Measurements from ENCODE around the gene GALNTL6. TPM values are rescaled to one million over a fixed set of nuclear protein-coding genes. Genes with fewer than 3 reads are reported as not detected.

The GALNTL6 gene
- under 0.01 TPM in 1 of 2 replicates, not detected in the other for total RNA-seq

- DNase-seq (ENCODE audit: low read depth) (no peak), FAIRE-seq (no peak)
- no peaks in the 10 kb centered on the region for H3K36me3 ChIP-seq (ENCODE audit: control insufficient read depth, insufficient read depth, low read length)
- peaks cover 10% of the 10 kb centered on the region for H3K27me3 ChIP-seq (ENCODE audit: control insufficient read depth, insufficient read depth, low read length)
- H3K4me3 ChIP-seq (ENCODE audit: low read depth, low read length), result peak within 1 kb of the TSS; percentile 16
- TF ChIP-seq CTCF (IDR thresholded peaks at IDR 0.05; ENCODE audit: insufficient read depth, low read length, severe bottlenecking), result no peak
Measured at GRCh38 chr4:171812665-171813525, at the start of gene GALNTL6. Gene GALNTL6 (plus strand): TSS chr4:171813404.

GRCh38 chr4:171765514-171765913 lies 47.7 kb upstream of the GALNTL6 start:
- TF ChIP-seq CTCF (IDR thresholded peaks at IDR 0.05; ENCODE audit: insufficient read depth, low read length, severe bottlenecking), result no peak
- Histone ChIP-seq H3K27me3 (ENCODE audit: control insufficient read depth, insufficient read depth, low read length) (no peaks in the 10 kb centered on the region), H3K4me3 (ENCODE audit: low read depth, low read length) (no peak overlapping the region), H3K36me3 (ENCODE audit: control insufficient read depth, insufficient read depth, low read length) (no peaks in the 10 kb centered on the region)
- DNase-seq (ENCODE audit: low read depth) (no peak), FAIRE-seq (no peak)

- FAIRE-seq (no peak), DNase-seq (ENCODE audit: low read depth) (no peak)
- H3K36me3 ChIP-seq (ENCODE audit: control insufficient read depth, insufficient read depth, low read length), result no peaks in the 10 kb centered on the region
- no peaks in the 10 kb centered on the region for H3K27me3 ChIP-seq (ENCODE audit: control insufficient read depth, insufficient read depth, low read length)
- no peak for TF ChIP-seq CTCF (IDR thresholded peaks at IDR 0.05; ENCODE audit: insufficient read depth, low read length, severe bottlenecking)
- H3K4me3 ChIP-seq (ENCODE audit: low read depth, low read length), result no peak overlapping the region
Measured at GRCh38 chr4:171774642-171775190, 38.5 kb upstream of the GALNTL6 start.

- TF ChIP-seq CTCF (IDR thresholded peaks at IDR 0.05; ENCODE audit: insufficient read depth, low read length, severe bottlenecking), result no peak
- H3K36me3 ChIP-seq (ENCODE audit: control insufficient read depth, insufficient read depth, low read length), result no peaks in the 10 kb centered on the region
- no peaks in the 10 kb centered on the region for H3K27me3 ChIP-seq (ENCODE audit: control insufficient read depth, insufficient read depth, low read length)
- H3K4me3 ChIP-seq (ENCODE audit: low read depth, low read length), result no peak overlapping the region
- FAIRE-seq (no peak), DNase-seq (ENCODE audit: low read depth) (no peak)
Measured at GRCh38 chr4:171779301-171779700, 33.9 kb upstream of the GALNTL6 start.

- TF ChIP-seq CTCF (IDR thresholded peaks at IDR 0.05; ENCODE audit: insufficient read depth, low read length, severe bottlenecking), result no peak
- Histone ChIP-seq H3K4me3 (ENCODE audit: low read depth, low read length) (no peak overlapping the region), H3K36me3 (ENCODE audit: control insufficient read depth, insufficient read depth, low read length) (no peaks in the 10 kb centered on the region), H3K27me3 (ENCODE audit: control insufficient read depth, insufficient read depth, low read length) (no peaks in the 10 kb centered on the region)
- DNase-seq (ENCODE audit: low read depth) (no peak), FAIRE-seq (no peak)
Measured at GRCh38 chr4:171785388-171785787, 27.8 kb upstream of the GALNTL6 start.
